AG09319 (cell line): ENCODE measurements around the gene ZNF683.
"Not testable (repeated sequence)": the region's sequence is repeated elsewhere in the genome, so short reads cannot be mapped to it uniquely, and the experiment has no call there.

Experiments
- DNase-seq: peaks from one replicate; pipeline ENCODE4 v3.0.0-alpha.2; 2010; ENCODE audit warnings: low read depth; ENCODE audit errors: extremely low read depth
- CTCF ChIP-seq: IDR thresholded peaks from 2 replicates; pipeline ENCODE4 v1.5.1; 2011; ENCODE audit warnings: low read depth, mild to moderate bottlenecking, inconsistent platforms, low read length, moderate library complexity

Gene ZNF683

GRCh38 chr1:26344147-26344920 is 28.2 kb downstream of the ZNF683 start:
- no peak for TF ChIP-seq CTCF
- DNase-seq, result no peak

GRCh38 chr1:26340047-26340481 is 32.5 kb downstream of the ZNF683 start:
- DNase-seq, result no peak
- TF ChIP-seq CTCF, result no peak

GRCh38 chr1:26338670-26339069 is 33.9 kb downstream of the ZNF683 start:
- DNase-seq, result no peak

GRCh38 chr1:26337625-26338024 is 34.9 kb downstream of the ZNF683 start:
- no peak for DNase-seq
- no peak for TF ChIP-seq CTCF

More at GRCh38 chr1:26338670-26339069, 33.9 kb downstream of the ZNF683 start:
- no peak for TF ChIP-seq CTCF

GRCh38 chr1:26337206-26337535 is 35.4 kb downstream of the ZNF683 start:
- no peak for DNase-seq
- no peak for TF ChIP-seq CTCF

- no peak for DNase-seq
- TF ChIP-seq CTCF, result no peak
These were observed 35.9 kb downstream of the ZNF683 start for GRCh38 chr1:26336477-26337205.

GRCh38 chr1:26335774-26336476 is 36.6 kb downstream of the ZNF683 start:
- no peak for DNase-seq
- no peak for TF ChIP-seq CTCF

- not testable (repeated sequence) for DNase-seq
These were observed 39.2 kb downstream of the ZNF683 start for GRCh38 chr1:26333312-26333711.
